Embryonic facial prominence (tissue), 1 donor: ENCODE results near the gene SEBOX.
A peak's percentile ranks its signal among the peaks of the same experiment; 100 is the strongest.

Experiments used
- DNase-seq: peaks from one replicate; pipeline ENCODE4 v3.0.0-alpha.2; 2016; ENCODE audit errors: extremely low spot score

SEBOX gene

GRCh38 chr17:28368915-28369683, 4.1 kb upstream of the SEBOX start:
- DNase-seq: no peak

- DNase-seq: no peak
Observed at GRCh38 chr17:28368306-28368831, 3.4 kb upstream of the SEBOX start.

GRCh38 chr17:28367641-28368305, 2.8 kb upstream of the SEBOX start:
- no peak for DNase-seq

GRCh38 chr17:28366605-28367004, 1.6 kb upstream of the SEBOX start:
- no peak for DNase-seq

GRCh38 chr17:28365487-28365886, 488 bp upstream of the SEBOX start:
- DNase-seq: no peak

GRCh38 chr17:28363776-28364650, 986 bp downstream of the SEBOX start:
- no peak for DNase-seq

- no peak for DNase-seq
Observed at GRCh38 chr17:28363186-28363585, 1.8 kb downstream of the SEBOX start.

GRCh38 chr17:28357901-28358197, 7.2 kb downstream of the SEBOX start:
- DNase-seq: no peak

- peak; percentile 90 for DNase-seq
Observed at GRCh38 chr17:28357061-28357900, 7.7 kb downstream of the SEBOX start, which contains the start of gene POLDIP2. Gene POLDIP2 (minus strand): TSS chr17:28357527. CDS start chr17:28357448, 79 bp downstream.

- no peak for DNase-seq
Observed at GRCh38 chr17:28350271-28350670, 14.7 kb downstream of the SEBOX start.

- DNase-seq: no peak
Observed at GRCh38 chr17:28348979-28349378, 16.0 kb downstream of the SEBOX start.

GRCh38 chr17:28347261-28347891, 17.6 kb downstream of the SEBOX start:
- no peak for DNase-seq

GRCh38 chr17:28346746-28347246, 18.2 kb downstream of the SEBOX start:
- no peak for DNase-seq

GRCh38 chr17:28346199-28346580, 18.8 kb downstream of the SEBOX start:
- DNase-seq: no peak

- no peak for DNase-seq
Observed at GRCh38 chr17:28345419-28346198, 19.4 kb downstream of the SEBOX start.

GRCh38 chr17:28344435-28344901, 20.5 kb downstream of the SEBOX start:
- no peak for DNase-seq

GRCh38 chr17:28344011-28344410, 21.0 kb downstream of the SEBOX start:
- DNase-seq: no peak

GRCh38 chr17:28343491-28343932, 21.5 kb downstream of the SEBOX start:
- no peak for DNase-seq

- DNase-seq: no peak
Observed at GRCh38 chr17:28342313-28342712, 22.7 kb downstream of the SEBOX start.

- no peak for DNase-seq
Observed at GRCh38 chr17:28341516-28341915, 23.5 kb downstream of the SEBOX start.
